ENCODE data around the gene EFEMP2.

DNA sequence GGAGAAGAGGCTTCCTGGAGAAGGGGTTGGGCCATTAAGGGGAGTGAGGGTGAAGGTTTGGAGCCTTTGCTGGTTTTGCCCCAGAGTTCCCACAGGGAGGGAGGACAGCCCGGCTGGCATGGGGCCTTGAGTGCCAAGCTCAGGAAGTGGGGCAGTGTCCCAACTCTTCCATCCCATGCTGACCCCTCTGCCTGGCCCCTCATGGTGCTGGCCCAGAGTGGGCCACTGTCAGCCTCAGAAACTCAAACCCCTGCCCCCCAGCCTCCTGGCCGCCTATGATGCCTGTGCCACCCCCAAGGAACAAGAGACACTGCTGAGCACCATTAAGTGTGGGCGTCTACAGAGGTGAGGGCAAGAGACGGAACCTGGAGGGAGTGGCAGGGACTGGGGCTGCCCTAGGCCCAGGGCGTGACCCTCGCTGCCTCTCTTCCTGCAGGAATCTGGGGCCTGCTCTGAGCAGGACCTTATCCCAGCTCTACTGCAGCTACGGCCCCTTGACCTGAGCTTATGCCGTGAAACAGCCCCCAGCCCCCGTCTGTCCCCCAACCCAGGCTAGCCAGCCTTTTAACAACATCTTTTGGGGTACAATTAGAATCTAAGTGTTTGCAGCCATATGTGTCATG is 6.9 kb downstream of the EFEMP2 start:
- TF ChIP-seq, protein P1, sequence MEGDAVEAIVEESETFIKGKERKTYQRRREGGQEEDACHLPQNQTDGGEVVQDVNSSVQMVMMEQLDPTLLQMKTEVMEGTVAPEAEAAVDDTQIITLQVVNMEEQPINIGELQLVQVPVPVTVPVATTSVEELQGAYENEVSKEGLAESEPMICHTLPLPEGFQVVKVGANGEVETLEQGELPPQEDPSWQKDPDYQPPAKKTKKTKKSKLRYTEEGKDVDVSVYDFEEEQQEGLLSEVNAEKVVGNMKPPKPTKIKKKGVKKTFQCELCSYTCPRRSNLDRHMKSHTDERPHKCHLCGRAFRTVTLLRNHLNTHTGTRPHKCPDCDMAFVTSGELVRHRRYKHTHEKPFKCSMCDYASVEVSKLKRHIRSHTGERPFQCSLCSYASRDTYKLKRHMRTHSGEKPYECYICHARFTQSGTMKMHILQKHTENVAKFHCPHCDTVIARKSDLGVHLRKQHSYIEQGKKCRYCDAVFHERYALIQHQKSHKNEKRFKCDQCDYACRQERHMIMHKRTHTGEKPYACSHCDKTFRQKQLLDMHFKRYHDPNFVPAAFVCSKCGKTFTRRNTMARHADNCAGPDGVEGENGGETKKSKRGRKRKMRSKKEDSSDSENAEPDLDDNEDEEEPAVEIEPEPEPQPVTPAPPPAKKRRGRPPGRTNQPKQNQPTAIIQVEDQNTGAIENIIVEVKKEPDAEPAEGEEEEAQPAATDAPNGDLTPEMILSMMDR (IDR thresholded peaks at IDR 0.05), result no peak
- TF ChIP-seq POLR2A (IDR thresholded peaks at IDR 0.05), result no peak
